Epidermal melanocyte (primary cell): Measurements from ENCODE around the gene HSFX1.
"Not testable (repeated sequence)": the region's sequence is repeated elsewhere in the genome, so short reads cannot be mapped to it uniquely, and the experiment has no call there.

Experiments
- DNase-seq: peaks from one replicate; pipeline ENCODE4 v3.0.0; 2011; ENCODE audit warnings: low spot score; ENCODE audit not compliant: insufficient read length

Gene HSFX1

GRCh38 chrX:149773768-149774167, at the start of gene HSFX1:
Gene HSFX1, plus strand, starts transcription at chrX:149774068. Its CDS starts 614 bp downstream, at chrX:149774682.
- DNase-seq = not testable (repeated sequence)

GRCh38 chrX:149727308-149727707, 46.6 kb upstream of the HSFX1 start:
- not testable (repeated sequence) for DNase-seq

- not testable (repeated sequence) for DNase-seq
Observed at GRCh38 chrX:149742269-149742668, 31.6 kb upstream of the HSFX1 start.

- not testable (repeated sequence) for DNase-seq
Observed at GRCh38 chrX:149746390-149747007, 27.4 kb upstream of the HSFX1 start.

GRCh38 chrX:149757206-149758067, 16.4 kb upstream of the HSFX1 start:
- no peak for DNase-seq

GRCh38 chrX:149758068-149758714, 15.7 kb upstream of the HSFX1 start:
- no peak for DNase-seq

- not testable (repeated sequence) for DNase-seq
Observed at GRCh38 chrX:149758715-149759078, 15.2 kb upstream of the HSFX1 start.

GRCh38 chrX:149759824-149760223, 14.0 kb upstream of the HSFX1 start:
- DNase-seq = no peak

- no peak for DNase-seq
Observed at GRCh38 chrX:149760965-149761364, 12.9 kb upstream of the HSFX1 start.

GRCh38 chrX:149761858-149762674, 11.8 kb upstream of the HSFX1 start:
- not testable (repeated sequence) for DNase-seq

- DNase-seq = no peak
Observed at GRCh38 chrX:149762696-149763614, 10.9 kb upstream of the HSFX1 start.

GRCh38 chrX:149770344-149770743, 3.5 kb upstream of the HSFX1 start:
- DNase-seq = not testable (repeated sequence)

- DNase-seq = not testable (repeated sequence)
Observed at GRCh38 chrX:149773026-149773425, 842 bp upstream of the HSFX1 start.

- not testable (repeated sequence) for DNase-seq
Observed at GRCh38 chrX:149777999-149778398, 4.1 kb downstream of the HSFX1 start.

- not testable (repeated sequence) for DNase-seq
Observed at GRCh38 chrX:149781727-149782126, 7.9 kb downstream of the HSFX1 start, which contains the start of gene MAGEA9. Gene MAGEA9, plus strand, starts transcription at chrX:149781930. Its CDS starts 4,281 bp downstream, at chrX:149786211.

- DNase-seq = not testable (repeated sequence)
Observed at GRCh38 chrX:149795531-149795930, 21.7 kb downstream of the HSFX1 start.

- DNase-seq = no peak
Observed at GRCh38 chrX:149799095-149799714, 25.3 kb downstream of the HSFX1 start.

GRCh38 chrX:149799938-149800337, 26.1 kb downstream of the HSFX1 start:
- no peak for DNase-seq

- DNase-seq = no peak
Observed at GRCh38 chrX:149803458-149804062, 29.7 kb downstream of the HSFX1 start.
